Kidney capillary endothelial cell (primary cell): ENCODE data around the gene SMC1A.

Source experiments
- DNase-seq: peaks from one replicate; pipeline ENCODE4 v3.0.0-alpha.2; 2018; ENCODE audit warnings: low spot score

SMC1A gene

GRCh38 chrX:53340852-53341645 is 81.4 kb downstream of the SMC1A start:
- no peak for DNase-seq

DNA sequence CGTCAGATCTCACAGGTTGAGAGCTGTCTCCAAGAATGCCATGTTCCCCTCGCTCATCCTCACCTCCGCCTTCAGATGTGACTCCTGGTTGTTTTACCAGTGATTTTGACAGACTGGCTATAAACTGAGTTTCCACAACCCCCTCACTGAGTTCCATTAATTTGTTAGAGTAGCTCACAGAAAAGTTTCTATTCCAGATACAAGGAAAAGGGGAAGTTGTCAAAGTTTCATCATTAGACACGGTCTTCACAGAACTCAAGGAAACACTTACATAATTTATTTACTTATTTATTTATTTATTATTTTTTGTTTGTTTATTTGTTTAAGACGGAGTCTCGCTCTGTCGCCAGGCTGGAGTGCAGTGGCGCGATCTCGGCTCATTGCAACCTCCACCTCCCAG is 85.4 kb downstream of the SMC1A start:
- DNase-seq = no peak

DNA sequence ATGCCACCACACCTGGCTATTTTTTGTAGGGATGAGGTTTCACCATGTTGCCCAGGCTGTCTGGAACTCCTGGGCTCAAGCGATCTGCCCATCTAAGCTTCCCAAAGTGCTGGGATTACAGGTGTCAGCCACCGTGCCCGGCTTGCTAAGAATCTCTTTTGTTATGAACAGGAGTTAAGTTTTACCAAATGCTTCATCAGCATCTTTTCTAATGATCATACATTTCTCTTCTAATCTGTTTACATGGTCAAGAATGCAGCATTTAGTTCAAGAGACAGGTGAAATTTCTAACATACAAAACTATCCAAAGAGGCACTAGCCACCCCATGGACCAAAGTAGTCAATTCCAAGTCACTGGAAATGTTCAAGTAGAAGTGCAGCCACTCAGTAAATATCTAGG is 88.6 kb downstream of the SMC1A start:
- DNase-seq = no peak

DNA sequence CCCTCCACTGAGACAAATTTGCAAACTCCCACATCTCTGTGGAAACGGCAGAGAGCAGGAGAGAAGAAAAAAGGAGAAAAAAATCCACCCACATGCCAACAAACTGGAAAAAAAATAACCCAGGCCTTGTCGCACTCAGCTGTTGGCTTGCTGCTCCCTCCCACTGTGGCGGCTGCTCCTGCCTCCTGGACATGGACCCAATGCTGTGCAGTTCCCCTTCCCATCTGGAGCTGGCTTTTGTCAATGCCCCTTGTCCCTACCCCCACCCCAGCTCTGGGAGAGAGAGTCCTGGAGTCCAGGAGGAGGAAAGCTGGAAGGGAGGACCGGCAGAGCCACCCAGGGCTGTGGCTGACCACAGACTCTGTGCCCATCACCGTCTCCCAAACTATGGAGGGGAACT is 90.2 kb downstream of the SMC1A start:
- no peak for DNase-seq

GRCh38 chrX:53330331-53330730 is 92.1 kb downstream of the SMC1A start:
- DNase-seq = no peak

DNA sequence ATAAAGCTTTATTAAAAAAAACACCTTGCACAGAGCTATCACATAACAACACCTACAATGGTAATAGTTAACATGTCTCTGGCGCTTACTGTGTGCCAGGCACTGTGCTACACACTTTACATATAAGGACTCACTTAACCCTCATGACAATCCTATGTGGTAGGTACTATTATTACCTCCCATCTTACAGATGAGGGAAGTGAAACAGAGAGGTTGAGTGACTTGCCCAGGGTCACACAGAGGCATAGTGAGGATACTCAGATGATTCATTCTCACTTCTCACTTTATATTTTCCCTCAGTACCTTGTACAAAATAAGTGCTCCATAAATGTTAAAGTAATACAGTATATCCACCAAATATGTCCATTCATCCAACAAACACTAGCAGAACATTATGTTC is 97.7 kb downstream of the SMC1A start:
- DNase-seq = no peak
